Measurements from ENCODE around the gene NEK6. TPM values are rescaled to one million over a fixed set of nuclear protein-coding genes. Genes with fewer than 3 reads are reported as not detected.

NEK6 gene
- total RNA-seq, 1 donor from 2014 or later: 137 TPM

DNA sequence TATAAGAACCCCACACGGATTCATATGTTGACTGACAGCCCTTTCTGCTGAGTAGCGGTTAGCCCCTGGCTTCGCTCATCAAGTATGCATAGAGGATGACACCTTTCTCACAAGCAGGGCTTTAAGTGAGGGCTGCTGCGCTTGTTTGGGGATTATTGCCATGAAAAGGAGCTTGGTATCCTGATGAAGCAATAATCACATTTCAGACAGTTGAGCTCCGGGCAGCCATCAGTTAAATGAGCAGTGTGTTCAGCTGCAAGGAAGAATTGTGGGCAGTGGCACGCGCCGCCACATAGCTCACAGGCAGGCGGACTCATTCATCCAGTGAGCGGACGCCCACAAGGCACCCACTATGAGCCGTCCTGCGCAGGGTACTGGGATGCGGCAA is 77.6 kb downstream of the NEK6 start:
- H3K27ac ChIP-seq: no peak overlapping the region
- intact Hi-C loops (cut with DNase I): no loop called here
- H3K9me3 ChIP-seq: no peaks in the 10 kb centered on the region
- TF ChIP-seq, protein P1, sequence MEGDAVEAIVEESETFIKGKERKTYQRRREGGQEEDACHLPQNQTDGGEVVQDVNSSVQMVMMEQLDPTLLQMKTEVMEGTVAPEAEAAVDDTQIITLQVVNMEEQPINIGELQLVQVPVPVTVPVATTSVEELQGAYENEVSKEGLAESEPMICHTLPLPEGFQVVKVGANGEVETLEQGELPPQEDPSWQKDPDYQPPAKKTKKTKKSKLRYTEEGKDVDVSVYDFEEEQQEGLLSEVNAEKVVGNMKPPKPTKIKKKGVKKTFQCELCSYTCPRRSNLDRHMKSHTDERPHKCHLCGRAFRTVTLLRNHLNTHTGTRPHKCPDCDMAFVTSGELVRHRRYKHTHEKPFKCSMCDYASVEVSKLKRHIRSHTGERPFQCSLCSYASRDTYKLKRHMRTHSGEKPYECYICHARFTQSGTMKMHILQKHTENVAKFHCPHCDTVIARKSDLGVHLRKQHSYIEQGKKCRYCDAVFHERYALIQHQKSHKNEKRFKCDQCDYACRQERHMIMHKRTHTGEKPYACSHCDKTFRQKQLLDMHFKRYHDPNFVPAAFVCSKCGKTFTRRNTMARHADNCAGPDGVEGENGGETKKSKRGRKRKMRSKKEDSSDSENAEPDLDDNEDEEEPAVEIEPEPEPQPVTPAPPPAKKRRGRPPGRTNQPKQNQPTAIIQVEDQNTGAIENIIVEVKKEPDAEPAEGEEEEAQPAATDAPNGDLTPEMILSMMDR (IDR thresholded peaks at IDR 0.05): no peak
- ATAC-seq: no peak
- H3K36me3 ChIP-seq: peaks cover 68% of the 10 kb centered on the region
- no peaks in the 10 kb centered on the region for H3K27me3 ChIP-seq
- no peaks in the 10 kb centered on the region for H3K4me1 ChIP-seq
- no peak for DNase-seq
- no peak overlapping the region for H3K4me3 ChIP-seq

DNA sequence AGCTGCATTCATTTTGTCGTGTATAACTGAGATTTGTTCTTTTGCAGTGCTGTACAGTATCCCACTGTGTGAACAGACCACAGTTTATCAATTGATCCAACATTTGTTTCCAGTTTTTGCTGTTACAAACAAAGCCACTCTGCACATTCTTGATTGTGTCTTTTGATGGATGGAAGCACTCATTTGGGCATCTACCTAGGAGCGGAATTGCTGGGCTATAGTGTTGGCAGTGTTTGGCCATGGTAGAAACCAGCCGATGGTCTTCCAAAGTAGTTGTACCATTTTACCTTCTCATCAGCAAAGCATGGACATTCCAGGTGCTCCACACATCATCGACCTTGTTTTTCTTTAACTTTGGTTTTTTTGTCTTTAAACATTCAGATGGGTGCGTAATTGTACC is 79.8 kb downstream of the NEK6 start:
- no peaks in the 10 kb centered on the region for H3K27me3 ChIP-seq
- peaks cover 54% of the 10 kb centered on the region for H3K36me3 ChIP-seq
- H3K4me1 ChIP-seq: no peaks in the 10 kb centered on the region
- no peak for ATAC-seq
- TF ChIP-seq, protein P1 (IDR thresholded peaks at IDR 0.05): no peak
- intact Hi-C loops (cut with DNase I): no loop called here
- no peak for DNase-seq
- H3K9me3 ChIP-seq: no peaks in the 10 kb centered on the region
- no peak overlapping the region for H3K27ac ChIP-seq
- H3K4me3 ChIP-seq: no peak overlapping the region

DNA sequence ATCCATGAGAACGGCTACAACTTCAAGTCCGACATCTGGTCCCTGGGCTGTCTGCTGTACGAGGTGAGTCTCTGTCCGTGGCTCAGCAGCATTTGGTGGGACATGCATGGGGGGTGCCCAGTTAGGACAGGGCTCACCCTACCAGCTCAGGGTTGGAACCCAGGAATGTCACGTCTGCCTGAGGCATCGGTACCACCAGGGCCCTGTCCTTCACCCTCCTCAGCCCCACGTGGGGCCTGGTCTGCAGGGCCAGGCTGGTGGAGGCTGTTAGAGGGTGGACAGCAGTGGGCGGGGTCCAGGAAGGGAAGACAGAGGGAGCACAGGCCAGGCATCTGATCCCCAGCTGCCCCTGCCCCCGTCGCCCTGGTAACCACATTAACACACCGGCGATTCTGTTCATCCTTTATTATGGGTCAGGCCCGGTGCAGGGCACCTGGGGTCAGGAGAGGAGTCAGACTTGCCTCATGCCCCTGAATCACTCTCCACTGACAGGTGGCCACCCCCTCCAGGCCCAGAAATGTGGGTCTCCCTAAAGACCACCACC is 81.9 kb downstream of the NEK6 start:
- TF ChIP-seq, protein P1 (IDR thresholded peaks at IDR 0.05): no peak
- H3K4me3 ChIP-seq: no peak overlapping the region
- peaks cover 56% of the 10 kb centered on the region for H3K36me3 ChIP-seq
- no peaks in the 10 kb centered on the region for H3K27me3 ChIP-seq
- H3K9me3 ChIP-seq: no peaks in the 10 kb centered on the region
- no peak overlapping the region for H3K27ac ChIP-seq
- no peaks in the 10 kb centered on the region for H3K4me1 ChIP-seq
- intact Hi-C loops (cut with DNase I): loop anchor here (10.0 kb wide), 1 partner anchor 65 kb away; no protein-coding TSS in a partner anchor
- ATAC-seq: no peak
- no peak for DNase-seq

DNA sequence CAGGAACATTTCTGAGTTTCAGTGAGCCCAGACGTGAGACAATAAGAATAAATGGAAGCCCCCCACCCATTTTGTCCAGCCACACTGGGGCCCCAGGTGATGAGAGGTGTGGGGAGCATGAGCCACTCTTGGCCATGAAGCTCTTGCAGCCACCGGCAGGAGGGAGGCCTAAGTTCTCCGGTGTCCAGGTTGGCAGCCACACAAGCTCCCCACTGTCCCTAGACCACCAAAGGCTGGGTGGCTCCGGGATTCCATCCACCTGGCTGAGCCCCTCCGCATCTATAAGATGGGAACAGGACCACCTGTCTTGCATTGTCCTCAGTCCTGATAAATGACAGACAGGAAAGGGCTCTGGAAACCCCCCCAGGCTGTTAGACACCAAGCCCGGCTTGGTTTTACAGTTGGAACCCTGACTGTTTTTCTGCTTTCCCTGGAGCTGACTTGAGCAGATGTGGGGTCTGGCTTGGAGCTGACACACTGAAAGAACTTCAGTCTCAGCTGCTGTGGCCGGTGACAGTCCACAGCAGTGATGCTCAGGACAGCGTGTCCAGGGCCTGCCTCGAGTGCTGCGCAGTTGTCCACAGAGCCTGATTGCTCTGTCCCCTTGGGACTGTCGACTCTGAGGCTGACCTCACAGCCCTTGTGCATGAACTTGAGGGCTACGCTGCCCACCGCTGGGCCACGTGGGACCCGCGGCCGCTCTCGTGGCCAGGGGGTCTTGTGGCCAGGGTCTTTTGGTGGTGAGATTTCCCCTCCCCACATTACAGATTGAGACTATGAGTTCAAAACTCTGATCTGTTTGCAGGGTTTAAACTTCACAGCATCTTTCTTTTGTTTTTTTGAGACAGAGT is 82.7 kb downstream of the NEK6 start:
- ATAC-seq (no peak), DNase-seq (no peak)
- Histone ChIP-seq H3K4me1 (no peaks in the 10 kb centered on the region), H3K36me3 (peaks cover 56% of the 10 kb centered on the region), H3K9me3 (no peaks in the 10 kb centered on the region), H3K4me3 (no peak overlapping the region), H3K27me3 (no peaks in the 10 kb centered on the region), H3K27ac (no peak overlapping the region)
- TF ChIP-seq, protein P1 (IDR thresholded peaks at IDR 0.05): no peak
- intact Hi-C loops (cut with DNase I): loop anchor here (10.0 kb wide), 1 partner anchor 64 kb away; no protein-coding TSS in a partner anchor

DNA sequence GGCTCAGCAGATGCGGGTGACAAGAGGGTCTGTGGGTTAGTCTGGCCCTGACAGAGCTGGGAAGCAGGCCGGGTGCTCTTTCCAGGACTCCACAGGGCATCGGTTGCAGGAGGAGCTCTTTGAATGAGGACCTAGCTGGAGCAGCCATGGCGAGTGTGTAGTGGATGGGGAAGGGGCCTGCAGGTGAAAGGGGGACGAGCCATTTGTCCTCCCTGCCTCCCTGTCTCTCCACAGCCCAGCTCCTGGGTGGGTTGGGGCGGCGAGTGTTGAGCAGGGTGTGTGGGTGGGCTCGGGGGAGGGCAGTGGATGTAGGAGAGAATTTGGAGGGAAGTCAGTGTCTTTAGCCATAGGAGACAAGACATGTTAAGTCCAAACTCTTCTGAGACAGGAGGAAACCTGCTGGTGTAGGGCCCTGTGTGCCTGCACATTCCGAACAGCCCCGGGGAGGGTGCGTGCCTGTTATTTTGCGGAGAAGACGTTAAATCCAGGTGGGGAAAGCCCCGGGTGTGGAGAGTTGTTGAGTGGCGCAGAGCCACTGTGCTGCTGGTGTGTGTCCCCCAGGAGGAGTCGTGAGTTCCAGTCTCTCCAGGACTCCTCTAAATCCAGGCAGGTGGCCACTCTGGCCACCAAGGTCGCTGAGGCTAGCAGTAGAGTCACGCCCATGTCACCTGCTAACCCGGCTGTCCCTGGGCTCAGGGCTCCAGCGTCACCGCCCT is 83.9 kb downstream of the NEK6 start:
- H3K36me3 ChIP-seq: peaks cover 61% of the 10 kb centered on the region
- H3K27ac ChIP-seq: no peak overlapping the region
- intact Hi-C loops (cut with DNase I): loop anchor here (10.0 kb wide), 1 partner anchor 63 kb away; no protein-coding TSS in a partner anchor
- no peak overlapping the region for H3K4me3 ChIP-seq
- no peak for DNase-seq
- H3K4me1 ChIP-seq: no peaks in the 10 kb centered on the region
- TF ChIP-seq, protein P1 (IDR thresholded peaks at IDR 0.05): no peak
- no peaks in the 10 kb centered on the region for H3K27me3 ChIP-seq
- no peak for ATAC-seq
- H3K9me3 ChIP-seq: no peaks in the 10 kb centered on the region
